Brain microvascular endothelial cell (primary cell): Measurements from ENCODE around the gene CAMTA1.

ENCODE experiments used
- DNase-seq: peaks from one replicate; pipeline ENCODE4 v3.0.0-alpha.2; 2020
- H3K27ac ChIP-seq: fragments of 250-450 bp; sonication (Bioruptor Pico); 2 replicates; pipeline ENCODE4 v1.5.1; 2020; ENCODE audit warnings: mild to moderate bottlenecking, moderate library complexity
- H3K27me3 ChIP-seq: fragments of 250-450 bp; sonication (Bioruptor Pico); replicated peaks from 2 replicates; pipeline ENCODE4 v1.5.1; 2020; ENCODE audit warnings: mild to moderate bottlenecking
- H3K36me3 ChIP-seq: fragments of 250-450 bp; sonication (Bioruptor Pico); replicated peaks from 2 replicates; pipeline ENCODE4 v1.5.1; 2020; ENCODE audit warnings: mild to moderate bottlenecking
- H3K4me3 ChIP-seq: 2 replicates; pipeline ENCODE4 v1.5.1; 2011; ENCODE audit warnings: low read depth, mild to moderate bottlenecking, control low read depth, low read length, moderate library complexity
- CTCF ChIP-seq: IDR thresholded peaks from 2 replicates; pipeline ENCODE4 v1.5.1; 2011; ENCODE audit warnings: low read depth, mild to moderate bottlenecking, moderate library complexity, low read length, control low read depth, inconsistent platforms; ENCODE audit errors: missing control alignments
- in situ Hi-C: cut with HindIII; loops from 2 replicates; pipeline ENCODE4 v1.10.0; 2017; ENCODE audit warnings: low sequenced_read_pairs, low pct_ligation_motif_present

Gene CAMTA1

GRCh38 chr1:7629465-7630195 is 844.4 kb downstream of the CAMTA1 start:
- Histone ChIP-seq H3K27ac (no peak overlapping the region), H3K4me3 (no peak overlapping the region), H3K36me3 (no peaks in the 10 kb centered on the region), H3K27me3 (no peaks in the 10 kb centered on the region)
- in situ Hi-C loops = no loop called here
- DNase-seq = no peak
- no peak for TF ChIP-seq CTCF

GRCh38 chr1:7630378-7630777 is 845.1 kb downstream of the CAMTA1 start:
- H3K4me3 ChIP-seq = no peak overlapping the region
- TF ChIP-seq CTCF = no peak
- H3K27ac ChIP-seq = no peak overlapping the region
- H3K36me3 ChIP-seq = no peaks in the 10 kb centered on the region
- H3K27me3 ChIP-seq = no peaks in the 10 kb centered on the region
- in situ Hi-C loops = no loop called here
- DNase-seq = no peak

- in situ Hi-C loops = no loop called here
- H3K36me3 ChIP-seq = no peaks in the 10 kb centered on the region
- DNase-seq = no peak
- no peak overlapping the region for H3K4me3 ChIP-seq
- H3K27me3 ChIP-seq = no peaks in the 10 kb centered on the region
- no peak overlapping the region for H3K27ac ChIP-seq
- TF ChIP-seq CTCF = no peak
Observed at GRCh38 chr1:7632176-7632575, 846.9 kb downstream of the CAMTA1 start.

- no peak for TF ChIP-seq CTCF
- Histone ChIP-seq H3K36me3 (no peaks in the 10 kb centered on the region), H3K4me3 (no peak overlapping the region), H3K27me3 (no peaks in the 10 kb centered on the region), H3K27ac (no peak overlapping the region)
- in situ Hi-C loops = no loop called here
- DNase-seq = no peak
Observed at GRCh38 chr1:7632681-7633080, 847.4 kb downstream of the CAMTA1 start.

GRCh38 chr1:7633506-7634245 is 848.4 kb downstream of the CAMTA1 start:
- DNase-seq = no peak
- no peak for TF ChIP-seq CTCF
- in situ Hi-C loops = no loop called here
- no peak overlapping the region for H3K27ac ChIP-seq
- no peaks in the 10 kb centered on the region for H3K27me3 ChIP-seq
- H3K4me3 ChIP-seq = no peak overlapping the region
- H3K36me3 ChIP-seq = no peaks in the 10 kb centered on the region
